Measurements from ENCODE around the gene TTLL8.

Gene TTLL8

GRCh38 chr22:50058061-50058905, at the start of gene TTLL8:
TTLL8 (minus strand) TSS chr22:50058298.
- H3K4me3 ChIP-seq (ENCODE audit: low read depth, low read length), result no peak within 1 kb of the TSS
- no peak for TF ChIP-seq CTCF (IDR thresholded peaks at IDR 0.05; ENCODE audit: low read depth, low read length)

- no peak for TF ChIP-seq CTCF (IDR thresholded peaks at IDR 0.05; ENCODE audit: low read depth, low read length)
These were observed 49.4 kb upstream of the TTLL8 start for GRCh38 chr22:50107529-50107928.

GRCh38 chr22:50105208-50106100, 47.4 kb upstream of the TTLL8 start:
- H3K4me3 ChIP-seq (ENCODE audit: low read depth, low read length), result no peak overlapping the region

More at GRCh38 chr22:50107529-50107928, 49.4 kb upstream of the TTLL8 start:
- no peak overlapping the region for H3K4me3 ChIP-seq (ENCODE audit: low read depth, low read length)

GRCh38 chr22:50104141-50104544, 46.0 kb upstream of the TTLL8 start:
- no peak for TF ChIP-seq CTCF (IDR thresholded peaks at IDR 0.05; ENCODE audit: low read depth, low read length)
- no peak overlapping the region for H3K4me3 ChIP-seq (ENCODE audit: low read depth, low read length)

More at GRCh38 chr22:50105208-50106100, 47.4 kb upstream of the TTLL8 start:
- no peak for TF ChIP-seq CTCF (IDR thresholded peaks at IDR 0.05; ENCODE audit: low read depth, low read length)

- H3K4me3 ChIP-seq (ENCODE audit: low read depth, low read length), result no peak overlapping the region
- no peak for TF ChIP-seq CTCF (IDR thresholded peaks at IDR 0.05; ENCODE audit: low read depth, low read length)
These were observed 44.8 kb upstream of the TTLL8 start for GRCh38 chr22:50102946-50103345.

GRCh38 chr22:50101870-50102565, 43.9 kb upstream of the TTLL8 start:
- TF ChIP-seq CTCF (IDR thresholded peaks at IDR 0.05; ENCODE audit: low read depth, low read length), result no peak
- H3K4me3 ChIP-seq (ENCODE audit: low read depth, low read length), result no peak overlapping the region
